K562 (cell line): Measurements from ENCODE around the gene MAPK4.

Experiments
- BACH1 ChIP-seq: fragments of 200-800 bp; sonication (Bioruptor generic); IDR thresholded peaks from 2 replicates; pipeline ENCODE4 v1.6.1; 2016; ENCODE audit warnings: missing genetic modification characterization, missing compliant biosample characterization
- CBX3 ChIP-seq, 2 experiments: IDR thresholded peaks; 1 replicate in 1 of 2; 2 replicates in 1 of 2; pipeline ENCODE4 v1.6.1; 2012; ENCODE audit warnings: inconsistent platforms in 2 of 2, low read length in 2 of 2, borderline replicate concordance in 1 of 2, control low read depth in 1 of 2
- CEBPG ChIP-seq, 3 experiments: fragments of 200-800 bp in 1 of 3; sonication (Bioruptor generic) in 1 of 3; sonication (generic) in 1 of 3; formaldehyde crosslinking in 1 of 3; IDR thresholded peaks in 2 of 3; conservative IDR thresholded peaks in 1 of 3; 2 replicates each; pipeline versions ENCODE4 v1.6.1 to v1.8.0; 2016 to 2022; ENCODE audit warnings: missing compliant biosample characterization in 2 of 3, missing genetic modification characterization in 2 of 3, mild to moderate bottlenecking in 1 of 3, missing genetic modification reagents in 1 of 3
- DACH1 ChIP-seq: fragments of 450-650 bp; IDR thresholded peaks from 2 replicates; pipeline ENCODE4 v1.6.1; 2018; ENCODE audit not compliant: partially characterized antibody
- EP300 ChIP-seq: IDR thresholded peaks from 2 replicates; pipeline ENCODE4 v1.6.1; 2012; ENCODE audit warnings: low read length, improper control_type of control experiment
- FOXA3 ChIP-seq, 2 experiments: fragments of 450-650 bp in 1 of 2; sonication (generic) in 1 of 2; formaldehyde crosslinking; IDR thresholded peaks in 1 of 2; conservative IDR thresholded peaks in 1 of 2; 2 replicates each; pipeline versions ENCODE4 v1.4.0 to v1.8.0; 2020 to 2022; ENCODE audit warnings: mild to moderate bottlenecking in 2 of 2, missing genetic modification reagents in 1 of 2
- JUN ChIP-seq, 2 experiments: sonication (generic) in 1 of 2; formaldehyde crosslinking in 1 of 2; IDR thresholded peaks; 2 replicates each; pipeline versions ENCODE4 v1.6.1 to v1.8.0; 2012 to 2022; ENCODE audit warnings: borderline replicate concordance in 2 of 2, mild to moderate bottlenecking in 2 of 2, improper control_type of control experiment in 1 of 2, low read depth in 1 of 2, low read length in 1 of 2, missing genetic modification reagents in 1 of 2
- SMARCA4 ChIP-seq: fragments of 450-650 bp; IDR thresholded peaks from 2 replicates; pipeline ENCODE4 v1.6.1; 2016
- ZNF79 ChIP-seq: fragments of 250-450 bp; sonication (Bioruptor Pico); IDR thresholded peaks from 2 replicates; pipeline ENCODE4 v1.4.0; 2020; ENCODE audit warnings: low read depth, mild to moderate bottlenecking, moderate library complexity
- TF ChIP-seq, protein P1 (sequence below), 3 experiments: IDR thresholded peaks in 2 of 3; conservative IDR thresholded peaks in 1 of 3; 2 replicates each; pipeline ENCODE4 v1.5.1; 2011 to 2012; ENCODE audit warnings: low read length in 3 of 3, mild to moderate bottlenecking in 3 of 3, control low read depth in 2 of 3, improper control_type of control experiment in 1 of 3, inconsistent platforms in 1 of 3, low read depth in 1 of 3, mixed read lengths in 1 of 3, moderate library complexity in 1 of 3; ENCODE audit not compliant: insufficient read depth in 2 of 3

DNA sequence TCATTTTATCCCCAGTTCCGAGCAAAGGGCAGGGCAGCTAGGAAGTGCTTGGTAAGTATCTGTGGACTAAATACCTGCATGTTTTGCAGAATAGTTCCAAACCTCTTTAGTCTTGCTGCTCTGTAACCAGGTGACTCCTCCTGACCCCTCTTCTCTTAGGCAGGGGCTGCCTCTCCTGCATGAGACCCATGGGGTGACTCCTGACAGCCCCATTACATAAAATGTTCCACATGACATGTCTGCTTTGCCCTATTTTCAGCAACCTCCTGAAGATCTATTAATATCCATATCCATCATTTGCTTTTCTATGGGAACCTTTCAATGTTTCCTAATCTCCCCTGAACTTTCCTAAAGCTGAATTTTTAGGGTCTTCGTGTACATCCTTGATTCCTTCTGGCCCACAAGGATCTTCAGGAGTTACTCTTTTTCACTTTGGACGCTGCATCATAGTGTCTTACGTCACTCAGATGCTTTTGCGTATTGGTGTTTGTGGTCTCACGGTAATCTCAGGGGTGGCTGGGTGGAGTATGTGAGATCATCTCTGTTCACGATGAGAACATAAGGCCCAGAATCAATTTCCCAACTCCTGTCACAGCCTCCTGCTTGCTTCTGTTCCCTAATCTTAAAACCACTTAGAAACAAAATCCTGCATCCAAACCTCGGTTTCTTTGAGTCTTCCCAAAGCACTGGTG is 76.6 kb downstream of the MAPK4 start:
- TF ChIP-seq JUN (IDR thresholded peaks at IDR 0.05; ENCODE audit: borderline replicate concordance, low read depth, low read length), result no peak
- no peak for TF ChIP-seq JUN (CRISPR knock-in tag; IDR thresholded peaks at IDR 0.05; ENCODE audit: borderline replicate concordance)
- no peak for TF ChIP-seq BACH1 (tag)
- no peak for TF ChIP-seq ZNF79
- TF ChIP-seq FOXA3 (CRISPR knock-in tag; conservative IDR thresholded peaks at IDR 0.05 in 1 of 2, IDR thresholded peaks at IDR 0.05 in 1 of 2), result no peak
- TF ChIP-seq, protein P1, sequence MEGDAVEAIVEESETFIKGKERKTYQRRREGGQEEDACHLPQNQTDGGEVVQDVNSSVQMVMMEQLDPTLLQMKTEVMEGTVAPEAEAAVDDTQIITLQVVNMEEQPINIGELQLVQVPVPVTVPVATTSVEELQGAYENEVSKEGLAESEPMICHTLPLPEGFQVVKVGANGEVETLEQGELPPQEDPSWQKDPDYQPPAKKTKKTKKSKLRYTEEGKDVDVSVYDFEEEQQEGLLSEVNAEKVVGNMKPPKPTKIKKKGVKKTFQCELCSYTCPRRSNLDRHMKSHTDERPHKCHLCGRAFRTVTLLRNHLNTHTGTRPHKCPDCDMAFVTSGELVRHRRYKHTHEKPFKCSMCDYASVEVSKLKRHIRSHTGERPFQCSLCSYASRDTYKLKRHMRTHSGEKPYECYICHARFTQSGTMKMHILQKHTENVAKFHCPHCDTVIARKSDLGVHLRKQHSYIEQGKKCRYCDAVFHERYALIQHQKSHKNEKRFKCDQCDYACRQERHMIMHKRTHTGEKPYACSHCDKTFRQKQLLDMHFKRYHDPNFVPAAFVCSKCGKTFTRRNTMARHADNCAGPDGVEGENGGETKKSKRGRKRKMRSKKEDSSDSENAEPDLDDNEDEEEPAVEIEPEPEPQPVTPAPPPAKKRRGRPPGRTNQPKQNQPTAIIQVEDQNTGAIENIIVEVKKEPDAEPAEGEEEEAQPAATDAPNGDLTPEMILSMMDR (IDR thresholded peaks at IDR 0.05 in 2 of 3, conservative IDR thresholded peaks at IDR 0.05 in 1 of 3; ENCODE audit: insufficient read depth in 2 of 3, low read depth in 1 of 3, low read length in 3 of 3), result no peak
- TF ChIP-seq CBX3 (IDR thresholded peaks at IDR 0.05; ENCODE audit: borderline replicate concordance in 1 of 2, low read length in 2 of 2), result no peak
- TF ChIP-seq CEBPG (CRISPR knock-in tag; IDR thresholded peaks at IDR 0.05), result no peak
- TF ChIP-seq CEBPG (tag; conservative IDR thresholded peaks at IDR 0.05 in 1 of 2, IDR thresholded peaks at IDR 0.05 in 1 of 2), result no peak
- TF ChIP-seq DACH1, result no peak
- no peak for TF ChIP-seq EP300
- TF ChIP-seq SMARCA4, result no peak
